BE2C (cell line): ENCODE measurements around the gene CPNE4.

Experiments used
- DNase-seq: peaks from one replicate; pipeline ENCODE4 v3.0.0-alpha.2; 2020
- H3K27me3 ChIP-seq: fragments of 250-450 bp; sonication (Bioruptor Pico); 2 replicates; pipeline ENCODE4 v1.5.1; 2020; ENCODE audit warnings: mild to moderate bottlenecking
- H3K36me3 ChIP-seq: fragments of 250-450 bp; sonication (Bioruptor Pico); 2 replicates; pipeline ENCODE4 v1.5.1; 2020; ENCODE audit warnings: mild to moderate bottlenecking
- H3K4me1 ChIP-seq: fragments of 250-450 bp; sonication (Bioruptor Pico); 2 replicates; pipeline ENCODE4 v1.5.1; 2020
- H3K4me3 ChIP-seq: 2 replicates; pipeline ENCODE4 v1.5.1; 2011; ENCODE audit warnings: low read depth, low read length
- H3K9me3 ChIP-seq: fragments of 250-450 bp; sonication (Bioruptor Pico); 2 replicates; pipeline ENCODE4 v1.5.1; 2020
- CTCF ChIP-seq: IDR thresholded peaks from 2 replicates; pipeline ENCODE4 v1.5.1; 2012; ENCODE audit warnings: mild to moderate bottlenecking, low read depth, low read length

The CPNE4 gene

GRCh38 chr3:131883711-131884407, 151.0 kb downstream of the CPNE4 start:
- no peak for DNase-seq
- Histone ChIP-seq H3K9me3 (no peaks in the 10 kb centered on the region), H3K4me1 (no peaks in the 10 kb centered on the region), H3K27me3 (no peaks in the 10 kb centered on the region), H3K4me3 (no peak overlapping the region), H3K36me3 (no peaks in the 10 kb centered on the region)
- no peak for TF ChIP-seq CTCF

GRCh38 chr3:131883086-131883485, 151.7 kb downstream of the CPNE4 start:
- Histone ChIP-seq H3K36me3 (no peaks in the 10 kb centered on the region), H3K9me3 (no peaks in the 10 kb centered on the region), H3K4me3 (no peak overlapping the region), H3K27me3 (no peaks in the 10 kb centered on the region), H3K4me1 (no peaks in the 10 kb centered on the region)
- DNase-seq, result no peak
- TF ChIP-seq CTCF, result no peak

- no peaks in the 10 kb centered on the region for H3K4me1 ChIP-seq
- no peaks in the 10 kb centered on the region for H3K9me3 ChIP-seq
- H3K4me3 ChIP-seq, result no peak overlapping the region
- no peak for TF ChIP-seq CTCF
- H3K36me3 ChIP-seq, result no peaks in the 10 kb centered on the region
- H3K27me3 ChIP-seq, result no peaks in the 10 kb centered on the region
- DNase-seq, result no peak
Measured at GRCh38 chr3:131881777-131882176, 153.0 kb downstream of the CPNE4 start.

- no peak for TF ChIP-seq CTCF
- no peak for DNase-seq
- Histone ChIP-seq H3K4me3 (no peak overlapping the region), H3K4me1 (no peaks in the 10 kb centered on the region), H3K27me3 (no peaks in the 10 kb centered on the region), H3K36me3 (no peaks in the 10 kb centered on the region), H3K9me3 (no peaks in the 10 kb centered on the region)
Measured at GRCh38 chr3:131880948-131881347, 153.9 kb downstream of the CPNE4 start.

GRCh38 chr3:131868203-131868602, 166.6 kb downstream of the CPNE4 start:
- H3K27me3 ChIP-seq, result no peaks in the 10 kb centered on the region
- no peak for TF ChIP-seq CTCF
- H3K4me3 ChIP-seq, result no peak overlapping the region
- DNase-seq, result no peak
- H3K36me3 ChIP-seq, result no peaks in the 10 kb centered on the region
- H3K9me3 ChIP-seq, result no peaks in the 10 kb centered on the region
- no peaks in the 10 kb centered on the region for H3K4me1 ChIP-seq

- H3K27me3 ChIP-seq, result no peaks in the 10 kb centered on the region
Measured at GRCh38 chr3:131856171-131856570, 178.6 kb downstream of the CPNE4 start.

More at GRCh38 chr3:131856171-131856570, 178.6 kb downstream of the CPNE4 start:
- Histone ChIP-seq H3K9me3 (no peaks in the 10 kb centered on the region), H3K36me3 (no peaks in the 10 kb centered on the region), H3K4me3 (no peak overlapping the region), H3K4me1 (no peaks in the 10 kb centered on the region)
- DNase-seq, result no peak
- no peak for TF ChIP-seq CTCF
